GM21529 (cell line): ENCODE results near the gene TUBG2.
"Not testable (repeated sequence)": the region's sequence is repeated elsewhere in the genome, so short reads cannot be mapped to it uniquely, and the experiment has no call there.

Experiments
- ATAC-seq: cut with Tn5 transposase; IDR thresholded peaks from one replicate; pipeline ENCODE4 v1.9.1; 2021; ENCODE audit not compliant: unreplicated experiment

TUBG2 gene

GRCh38 chr17:42659079-42659931 lies at the start of gene TUBG2:
TSS of gene TUBG2 (plus strand) at chr17:42659284. CDS start at chr17:42659504, 220 bp downstream.
- no peak for ATAC-seq

GRCh38 chr17:42609814-42610801 lies 49.0 kb upstream of the TUBG2 start:
- peak; percentile 9 for ATAC-seq

GRCh38 chr17:42612013-42612412 lies 47.1 kb upstream of the TUBG2 start:
- ATAC-seq = no peak

- no peak for ATAC-seq
Observed at GRCh38 chr17:42613699-42614295, 45.3 kb upstream of the TUBG2 start.

GRCh38 chr17:42617956-42618431 lies 41.1 kb upstream of the TUBG2 start:
- peak; percentile 17 for ATAC-seq

GRCh38 chr17:42618442-42619150 lies 40.5 kb upstream of the TUBG2 start:
- peak; percentile 79 for ATAC-seq

GRCh38 chr17:42621987-42622386 lies 37.1 kb upstream of the TUBG2 start:
- not testable (repeated sequence) for ATAC-seq

GRCh38 chr17:42623271-42623670 lies 35.8 kb upstream of the TUBG2 start:
- no peak for ATAC-seq

- ATAC-seq = no peak
Observed at GRCh38 chr17:42623732-42624596, 35.1 kb upstream of the TUBG2 start.

- not testable (repeated sequence) for ATAC-seq
Observed at GRCh38 chr17:42627032-42627764, 31.9 kb upstream of the TUBG2 start.

- no peak for ATAC-seq
Observed at GRCh38 chr17:42629411-42630009, 29.6 kb upstream of the TUBG2 start.

- no peak for ATAC-seq
Observed at GRCh38 chr17:42632949-42633444, 26.1 kb upstream of the TUBG2 start.

- ATAC-seq = no peak
Observed at GRCh38 chr17:42639525-42640113, 19.5 kb upstream of the TUBG2 start.

GRCh38 chr17:42640121-42640520 lies 19.0 kb upstream of the TUBG2 start:
- no peak for ATAC-seq

GRCh38 chr17:42642336-42642735 lies 16.7 kb upstream of the TUBG2 start:
- no peak for ATAC-seq

- no peak for ATAC-seq
Observed at GRCh38 chr17:42647778-42648177, 11.3 kb upstream of the TUBG2 start.

GRCh38 chr17:42651392-42651791 lies 7.7 kb upstream of the TUBG2 start:
- ATAC-seq = no peak
